HepG2 (cell line): ENCODE results near the gene TRIM8. TPM values are rescaled to one million over a fixed set of nuclear protein-coding genes. Genes with fewer than 3 reads are reported as not detected.

ENCODE experiments used
- BRCA1 ChIP-seq: sonication (generic); formaldehyde crosslinking; IDR thresholded peaks from 2 replicates; pipeline ENCODE4 v1.4.0; 2020; ENCODE audit warnings: missing genetic modification reagents
- HOXA7 ChIP-seq: sonication (generic); formaldehyde crosslinking; IDR thresholded peaks from 2 replicates; pipeline ENCODE4 v1.8.1; 2022; ENCODE audit warnings: mild to moderate bottlenecking, missing genetic modification reagents, moderate library complexity
- MAF1 ChIP-seq: sonication (generic); formaldehyde crosslinking; IDR thresholded peaks from 2 replicates; pipeline ENCODE4 v1.5.0; 2020; ENCODE audit warnings: missing genetic modification reagents, borderline replicate concordance
- SNRNP70 ChIP-seq: fragments of 200-400 bp; formaldehyde crosslinking; IDR thresholded peaks from 2 replicates; pipeline ENCODE4 v1.6.1; 2017; ENCODE audit warnings: mild to moderate bottlenecking, low read depth, low read length, moderate library complexity
- TCF7L2 ChIP-seq: IDR thresholded peaks from 2 replicates; pipeline ENCODE4 v1.6.1; 2011; ENCODE audit warnings: mild to moderate bottlenecking, low read depth, low read length, moderate library complexity
- U2AF1 ChIP-seq: fragments of 200-400 bp; formaldehyde crosslinking; optimal IDR thresholded peaks from 2 replicates; pipeline ENCODE3; 2017; ENCODE audit warnings: mild to moderate bottlenecking, low read depth, low read length
- ZNF317 ChIP-seq: sonication (generic); formaldehyde crosslinking; IDR thresholded peaks from 2 replicates; pipeline ENCODE4 v1.5.0; 2020; ENCODE audit warnings: mild to moderate bottlenecking, missing genetic modification reagents
- ZNF34 ChIP-seq: sonication (generic); formaldehyde crosslinking; IDR thresholded peaks from 2 replicates; pipeline ENCODE4 v1.4.0; 2020; ENCODE audit warnings: mild to moderate bottlenecking, missing genetic modification reagents, borderline replicate concordance
- ZNF530 ChIP-seq: sonication (generic); formaldehyde crosslinking; IDR thresholded peaks from 2 replicates; pipeline ENCODE4 v1.5.0; 2020; ENCODE audit warnings: low read depth, mild to moderate bottlenecking, missing genetic modification reagents
- ZNF703 ChIP-seq: sonication (generic); formaldehyde crosslinking; IDR thresholded peaks from 2 replicates; pipeline ENCODE4 v1.5.1; 2020; ENCODE audit warnings: missing genetic modification reagents, mild to moderate bottlenecking, moderate library complexity, borderline replicate concordance
- polyA plus RNA-seq, 8 experiments: library from polyadenylated mRNA; depleted of rRNA in 3 of 8; stranded (reverse) in 7 of 8; unstranded in 1 of 8; fragments of >200 nt; fragmentation: Illumina TruSeq in 4 of 8; extraction: Trizol in 4 of 8; gene quantifications; 2 replicates each; pipeline versions ENCODE4 v1.2.1 to v1.2.3, GENCODE V29; 2011 to 2016; ENCODE audit warnings: low read depth in 4 of 8, missing spikeins in 1 of 8, mixed read lengths in 1 of 8; ENCODE audit not compliant: insufficient read depth in 1 of 8
- total RNA-seq, 5 experiments: library from RNA; depleted of rRNA; stranded (reverse); fragments of >200 nt; fragmentation: Illumina TruSeq; extraction: Trizol; gene quantifications; 2 replicates each; pipeline ENCODE4 v1.2.3, GENCODE V29; 2016; ENCODE audit warnings: low read depth in 1 of 5
- TF ChIP-seq, protein P1 (sequence below): sonication (generic); formaldehyde crosslinking; conservative IDR thresholded peaks from 2 replicates; pipeline ENCODE4 v1.4.0; 2020; ENCODE audit warnings: missing genetic modification reagents
- TF ChIP-seq, protein P2 (sequence below), 2 experiments: sonication (generic) in 1 of 2; formaldehyde crosslinking in 1 of 2; IDR thresholded peaks; 2 replicates each; pipeline versions ENCODE4 v1.4.0 to v1.6.1; 2018 to 2020; ENCODE audit warnings: missing genetic modification reagents in 2 of 2, borderline replicate concordance in 1 of 2, low read depth in 1 of 2, mild to moderate bottlenecking in 1 of 2, missing biosample characterization in 1 of 2
- TF ChIP-seq, protein P3 (sequence below): sonication (generic); formaldehyde crosslinking; IDR thresholded peaks from 2 replicates; pipeline ENCODE4 v1.4.0; 2020; ENCODE audit warnings: missing genetic modification reagents, borderline replicate concordance
- TF ChIP-seq, protein P4 (sequence below): sonication (generic); formaldehyde crosslinking; IDR thresholded peaks from 2 replicates; pipeline ENCODE4 v1.9.0; 2021; ENCODE audit warnings: missing genetic modification reagents, borderline replicate concordance
- TF ChIP-seq, protein P5 (sequence below): sonication (generic); formaldehyde crosslinking; conservative IDR thresholded peaks from 2 replicates; pipeline ENCODE4 v1.4.0; 2020; ENCODE audit warnings: mild to moderate bottlenecking, missing genetic modification reagents, moderate library complexity

TRIM8 gene
- total and polyA plus RNA-seq, 2 of the 13 experiments (the other 11 are each of a cell fraction or from before 2014, with no cell fraction given), result 38.9 to 66.5 TPM

DNA sequence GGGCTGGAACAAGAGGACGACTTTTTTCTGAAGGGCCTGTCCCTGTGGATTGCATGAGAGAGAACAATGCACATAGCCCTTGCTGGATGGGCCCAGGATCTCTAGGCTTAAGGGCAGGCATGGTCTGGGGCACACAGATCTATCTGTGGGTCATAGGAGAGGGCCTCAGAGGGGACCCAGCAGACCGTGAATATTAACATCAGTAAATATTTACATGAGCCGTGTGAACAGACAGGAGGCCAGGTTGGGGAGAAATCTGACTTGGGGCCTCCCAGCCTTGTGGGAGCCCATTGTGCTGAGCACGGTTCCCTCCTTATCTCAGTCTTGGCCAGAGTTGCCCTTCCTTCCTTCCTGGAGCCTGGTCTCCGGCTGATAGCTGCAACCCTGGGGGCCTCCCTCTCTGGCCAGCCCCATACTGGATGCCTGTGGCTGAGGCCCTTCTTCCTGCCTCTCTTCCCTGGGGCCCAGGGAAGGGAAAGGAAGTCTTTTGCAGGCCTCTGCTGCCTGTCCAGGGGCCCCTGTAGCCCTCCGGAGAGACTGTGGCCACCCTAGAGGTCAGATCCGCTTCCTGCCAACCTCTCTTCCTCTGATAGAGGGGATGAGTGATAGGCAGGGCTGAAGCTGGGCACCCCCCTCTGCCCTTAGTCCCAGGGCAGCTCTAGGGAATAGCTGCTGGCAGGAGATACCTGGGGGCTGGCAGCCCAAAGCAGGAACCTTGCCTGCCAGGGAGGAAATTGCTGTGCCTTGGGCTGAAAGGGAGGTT, 44.5 kb upstream of the TRIM8 start (continued):
- TF ChIP-seq TCF7L2 (no peak), ZNF703 (no peak), SNRNP70 (no peak), BRCA1 (CRISPR knock-in tag) (0 out of 2 replicates have a peak, but pooled peaks have one; percentile 59), ZNF34 (CRISPR knock-in tag) (no peak), ZNF530 (CRISPR knock-in tag) (no peak), U2AF1 (no peak), ZNF317 (CRISPR knock-in tag) (0 out of 2 replicates have a peak, but pooled peaks have one; percentile 11), MAF1 (CRISPR knock-in tag) (0 out of 2 replicates have a peak, but pooled peaks have one; percentile 77), HOXA7 (CRISPR knock-in tag) (no peak)
- TF ChIP-seq, protein P1, sequence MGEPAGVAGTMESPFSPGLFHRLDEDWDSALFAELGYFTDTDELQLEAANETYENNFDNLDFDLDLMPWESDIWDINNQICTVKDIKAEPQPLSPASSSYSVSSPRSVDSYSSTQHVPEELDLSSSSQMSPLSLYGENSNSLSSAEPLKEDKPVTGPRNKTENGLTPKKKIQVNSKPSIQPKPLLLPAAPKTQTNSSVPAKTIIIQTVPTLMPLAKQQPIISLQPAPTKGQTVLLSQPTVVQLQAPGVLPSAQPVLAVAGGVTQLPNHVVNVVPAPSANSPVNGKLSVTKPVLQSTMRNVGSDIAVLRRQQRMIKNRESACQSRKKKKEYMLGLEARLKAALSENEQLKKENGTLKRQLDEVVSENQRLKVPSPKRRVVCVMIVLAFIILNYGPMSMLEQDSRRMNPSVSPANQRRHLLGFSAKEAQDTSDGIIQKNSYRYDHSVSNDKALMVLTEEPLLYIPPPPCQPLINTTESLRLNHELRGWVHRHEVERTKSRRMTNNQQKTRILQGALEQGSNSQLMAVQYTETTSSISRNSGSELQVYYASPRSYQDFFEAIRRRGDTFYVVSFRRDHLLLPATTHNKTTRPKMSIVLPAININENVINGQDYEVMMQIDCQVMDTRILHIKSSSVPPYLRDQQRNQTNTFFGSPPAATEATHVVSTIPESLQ (CRISPR knock-in tag), result no peak
- TF ChIP-seq, protein P2, sequence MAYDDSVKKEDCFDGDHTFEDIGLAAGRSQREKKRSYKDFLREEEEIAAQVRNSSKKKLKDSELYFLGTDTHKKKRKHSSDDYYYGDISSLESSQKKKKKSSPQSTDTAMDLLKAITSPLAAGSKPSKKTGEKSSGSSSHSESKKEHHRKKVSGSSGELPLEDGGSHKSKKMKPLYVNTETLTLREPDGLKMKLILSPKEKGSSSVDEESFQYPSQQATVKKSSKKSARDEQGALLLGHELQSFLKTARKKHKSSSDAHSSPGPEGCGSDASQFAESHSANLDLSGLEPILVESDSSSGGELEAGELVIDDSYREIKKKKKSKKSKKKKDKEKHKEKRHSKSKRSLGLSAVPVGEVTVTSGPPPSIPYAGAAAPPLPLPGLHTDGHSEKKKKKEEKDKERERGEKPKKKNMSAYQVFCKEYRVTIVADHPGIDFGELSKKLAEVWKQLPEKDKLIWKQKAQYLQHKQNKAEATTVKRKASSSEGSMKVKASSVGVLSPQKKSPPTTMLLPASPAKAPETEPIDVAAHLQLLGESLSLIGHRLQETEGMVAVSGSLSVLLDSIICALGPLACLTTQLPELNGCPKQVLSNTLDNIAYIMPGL (CRISPR knock-in tag; IDR thresholded peaks at IDR 0.05; ENCODE audit: borderline replicate concordance in 1 of 2, low read depth in 1 of 2), result peak in 1 of 2 experiments; percentile 20; a peak in 2 of 4 replicates
- TF ChIP-seq, protein P3, sequence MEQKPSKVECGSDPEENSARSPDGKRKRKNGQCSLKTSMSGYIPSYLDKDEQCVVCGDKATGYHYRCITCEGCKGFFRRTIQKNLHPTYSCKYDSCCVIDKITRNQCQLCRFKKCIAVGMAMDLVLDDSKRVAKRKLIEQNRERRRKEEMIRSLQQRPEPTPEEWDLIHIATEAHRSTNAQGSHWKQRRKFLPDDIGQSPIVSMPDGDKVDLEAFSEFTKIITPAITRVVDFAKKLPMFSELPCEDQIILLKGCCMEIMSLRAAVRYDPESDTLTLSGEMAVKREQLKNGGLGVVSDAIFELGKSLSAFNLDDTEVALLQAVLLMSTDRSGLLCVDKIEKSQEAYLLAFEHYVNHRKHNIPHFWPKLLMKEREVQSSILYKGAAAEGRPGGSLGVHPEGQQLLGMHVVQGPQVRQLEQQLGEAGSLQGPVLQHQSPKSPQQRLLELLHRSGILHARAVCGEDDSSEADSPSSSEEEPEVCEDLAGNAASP (CRISPR knock-in tag), result peak; percentile 74
- TF ChIP-seq, protein P4, sequence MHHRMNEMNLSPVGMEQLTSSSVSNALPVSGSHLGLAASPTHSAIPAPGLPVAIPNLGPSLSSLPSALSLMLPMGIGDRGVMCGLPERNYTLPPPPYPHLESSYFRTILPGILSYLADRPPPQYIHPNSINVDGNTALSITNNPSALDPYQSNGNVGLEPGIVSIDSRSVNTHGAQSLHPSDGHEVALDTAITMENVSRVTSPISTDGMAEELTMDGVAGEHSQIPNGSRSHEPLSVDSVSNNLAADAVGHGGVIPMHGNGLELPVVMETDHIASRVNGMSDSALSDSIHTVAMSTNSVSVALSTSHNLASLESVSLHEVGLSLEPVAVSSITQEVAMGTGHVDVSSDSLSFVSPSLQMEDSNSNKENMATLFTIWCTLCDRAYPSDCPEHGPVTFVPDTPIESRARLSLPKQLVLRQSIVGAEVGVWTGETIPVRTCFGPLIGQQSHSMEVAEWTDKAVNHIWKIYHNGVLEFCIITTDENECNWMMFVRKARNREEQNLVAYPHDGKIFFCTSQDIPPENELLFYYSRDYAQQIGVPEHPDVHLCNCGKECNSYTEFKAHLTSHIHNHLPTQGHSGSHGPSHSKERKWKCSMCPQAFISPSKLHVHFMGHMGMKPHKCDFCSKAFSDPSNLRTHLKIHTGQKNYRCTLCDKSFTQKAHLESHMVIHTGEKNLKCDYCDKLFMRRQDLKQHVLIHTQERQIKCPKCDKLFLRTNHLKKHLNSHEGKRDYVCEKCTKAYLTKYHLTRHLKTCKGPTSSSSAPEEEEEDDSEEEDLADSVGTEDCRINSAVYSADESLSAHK (CRISPR knock-in tag), result no peak
- TF ChIP-seq, protein P5, sequence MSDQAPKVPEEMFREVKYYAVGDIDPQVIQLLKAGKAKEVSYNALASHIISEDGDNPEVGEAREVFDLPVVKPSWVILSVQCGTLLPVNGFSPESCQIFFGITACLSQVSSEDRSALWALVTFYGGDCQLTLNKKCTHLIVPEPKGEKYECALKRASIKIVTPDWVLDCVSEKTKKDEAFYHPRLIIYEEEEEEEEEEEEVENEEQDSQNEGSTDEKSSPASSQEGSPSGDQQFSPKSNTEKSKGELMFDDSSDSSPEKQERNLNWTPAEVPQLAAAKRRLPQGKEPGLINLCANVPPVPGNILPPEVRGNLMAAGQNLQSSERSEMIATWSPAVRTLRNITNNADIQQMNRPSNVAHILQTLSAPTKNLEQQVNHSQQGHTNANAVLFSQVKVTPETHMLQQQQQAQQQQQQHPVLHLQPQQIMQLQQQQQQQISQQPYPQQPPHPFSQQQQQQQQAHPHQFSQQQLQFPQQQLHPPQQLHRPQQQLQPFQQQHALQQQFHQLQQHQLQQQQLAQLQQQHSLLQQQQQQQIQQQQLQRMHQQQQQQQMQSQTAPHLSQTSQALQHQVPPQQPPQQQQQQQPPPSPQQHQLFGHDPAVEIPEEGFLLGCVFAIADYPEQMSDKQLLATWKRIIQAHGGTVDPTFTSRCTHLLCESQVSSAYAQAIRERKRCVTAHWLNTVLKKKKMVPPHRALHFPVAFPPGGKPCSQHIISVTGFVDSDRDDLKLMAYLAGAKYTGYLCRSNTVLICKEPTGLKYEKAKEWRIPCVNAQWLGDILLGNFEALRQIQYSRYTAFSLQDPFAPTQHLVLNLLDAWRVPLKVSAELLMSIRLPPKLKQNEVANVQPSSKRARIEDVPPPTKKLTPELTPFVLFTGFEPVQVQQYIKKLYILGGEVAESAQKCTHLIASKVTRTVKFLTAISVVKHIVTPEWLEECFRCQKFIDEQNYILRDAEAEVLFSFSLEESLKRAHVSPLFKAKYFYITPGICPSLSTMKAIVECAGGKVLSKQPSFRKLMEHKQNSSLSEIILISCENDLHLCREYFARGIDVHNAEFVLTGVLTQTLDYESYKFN (CRISPR knock-in tag), result peak; percentile 97
